Trophoblast cell (in vitro differentiated cells and primary cell): Measurements from ENCODE around the gene B3GAT2.
"Not testable (repeated sequence)": the region's sequence is repeated elsewhere in the genome, so short reads cannot be mapped to it uniquely, and the experiment has no call there.

Experiments used
- DNase-seq, 2 donors: peaks; one replicate each; pipeline ENCODE4 v3.0.0-alpha.2; 2016
- H2AFZ ChIP-seq: 2 replicates; pipeline ENCODE4 v1.6.1; 2013; ENCODE audit warnings: low read length, moderate library complexity, mild to moderate bottlenecking; ENCODE audit not compliant: insufficient read depth, poor library complexity
- H2AK5ac ChIP-seq: 2 replicates; pipeline ENCODE4 v1.6.1; 2013; ENCODE audit warnings: mild to moderate bottlenecking, low read length
- H2BK120ac ChIP-seq: 2 replicates; pipeline ENCODE4 v1.6.1; 2013; ENCODE audit warnings: low read length, mild to moderate bottlenecking, moderate library complexity; ENCODE audit not compliant: insufficient read depth, poor library complexity
- H2BK12ac ChIP-seq: 2 replicates; pipeline ENCODE4 v1.6.1; 2013; ENCODE audit warnings: mild to moderate bottlenecking, low read length, moderate library complexity
- H2BK5ac ChIP-seq: 2 replicates; pipeline ENCODE4 v1.6.1; 2013; ENCODE audit warnings: low read length, low read depth, moderate library complexity, mild to moderate bottlenecking; ENCODE audit not compliant: poor library complexity
- H3K14ac ChIP-seq: 2 replicates; pipeline ENCODE4 v1.6.1; 2013; ENCODE audit warnings: mild to moderate bottlenecking, low read length
- H3K18ac ChIP-seq: 2 replicates; pipeline ENCODE4 v1.6.1; 2013; ENCODE audit warnings: mild to moderate bottlenecking, low read length
- H3K23ac ChIP-seq: 2 replicates; pipeline ENCODE4 v1.6.1; 2013; ENCODE audit warnings: low read length
- H3K27ac ChIP-seq: 2 replicates; pipeline ENCODE4 v1.5.1; 2013; ENCODE audit warnings: low read depth, mild to moderate bottlenecking, inconsistent platforms, low read length, moderate library complexity
- H3K27me3 ChIP-seq: 2 replicates; pipeline ENCODE4 v1.6.1; 2013; ENCODE audit warnings: inconsistent platforms, mild to moderate bottlenecking, low read length, moderate library complexity; ENCODE audit not compliant: insufficient read depth
- H3K36me3 ChIP-seq, 2 experiments: 1 replicate in 1 of 2; 2 replicates in 1 of 2; pipeline ENCODE4 v1.6.1; 2013; ENCODE audit warnings: low read length in 2 of 2, mild to moderate bottlenecking in 2 of 2, moderate library complexity in 1 of 2; ENCODE audit not compliant: insufficient read depth in 2 of 2, control insufficient read depth in 1 of 2
- H3K4ac ChIP-seq: 2 replicates; pipeline ENCODE4 v1.6.1; 2013; ENCODE audit warnings: low read depth, mild to moderate bottlenecking, low read length, moderate library complexity
- H3K4me1 ChIP-seq, 2 experiments: 1 replicate in 1 of 2; 2 replicates in 1 of 2; pipeline ENCODE4 v1.6.1; 2013; ENCODE audit warnings: low read length in 2 of 2, mild to moderate bottlenecking in 2 of 2, moderate library complexity in 1 of 2; ENCODE audit not compliant: insufficient read depth in 2 of 2, control insufficient read depth in 1 of 2
- H3K4me2 ChIP-seq: 2 replicates; pipeline ENCODE4 v1.6.1; 2013; ENCODE audit warnings: inconsistent platforms, mild to moderate bottlenecking, low read length, moderate library complexity
- H3K4me3 ChIP-seq: 2 replicates; pipeline ENCODE4 v1.5.1; 2013; ENCODE audit warnings: mild to moderate bottlenecking, low read depth, low read length, inconsistent platforms
- H3K79me1 ChIP-seq: one replicate; pipeline ENCODE4 v1.6.1; 2013; ENCODE audit warnings: low read length
- H3K79me2 ChIP-seq: 2 replicates; pipeline ENCODE4 v1.6.1; 2013; ENCODE audit warnings: low read length, mild to moderate bottlenecking; ENCODE audit not compliant: control insufficient read depth, insufficient read depth, poor library complexity
- H3K9ac ChIP-seq: 2 replicates; pipeline ENCODE4 v1.6.1; 2013; ENCODE audit warnings: mild to moderate bottlenecking, low read length
- H3K9me3 ChIP-seq: 2 replicates; pipeline ENCODE4 v1.6.1; 2013; ENCODE audit warnings: low read depth, mild to moderate bottlenecking, control low read depth, inconsistent platforms, low read length; ENCODE audit not compliant: insufficient read depth
- H4K12ac ChIP-seq: 2 replicates; pipeline ENCODE4 v1.6.1; 2013; ENCODE audit warnings: low read depth, mild to moderate bottlenecking, low read length, moderate library complexity
- H4K8ac ChIP-seq: 2 replicates; pipeline ENCODE4 v1.6.1; 2013; ENCODE audit warnings: low read depth, mild to moderate bottlenecking, low read length, moderate library complexity
- H4K91ac ChIP-seq: one replicate; pipeline ENCODE4 v1.6.1; 2013; ENCODE audit warnings: low read depth, mild to moderate bottlenecking, low read length, moderate library complexity
- WGBS: extraction: QIAGEN DNeasy Blood & Tissue Kit; methylation state at CpG from one replicate; pipeline ENCODE4 v1.1.7; 2013; ENCODE audit warnings: missing lambda C conversion rate; ENCODE audit not compliant: insufficient read length, insufficient coverage; ENCODE audit errors: extremely low coverage; 5-methylcytosine and 5-hydroxymethylcytosine counted together

The B3GAT2 gene

DNA sequence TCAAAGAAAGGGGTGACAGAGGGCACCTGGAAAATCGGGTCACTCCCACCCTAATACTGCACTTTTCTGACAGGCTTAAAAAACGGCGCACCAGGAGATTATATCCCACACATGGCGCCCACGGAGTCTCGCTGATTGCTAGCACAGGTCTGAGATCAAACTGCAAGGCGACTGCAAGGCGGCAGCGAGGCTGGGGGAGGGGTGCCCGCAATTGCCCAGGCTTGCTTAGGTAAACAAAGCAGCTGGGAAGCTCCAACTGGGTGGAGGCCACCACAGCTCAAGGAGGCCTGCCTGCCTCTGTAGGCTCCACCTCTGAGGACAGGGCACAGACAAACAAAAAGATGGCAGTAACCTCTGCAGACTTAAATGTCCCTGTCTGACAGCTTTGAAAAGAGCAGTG lies 12.5 kb downstream of the B3GAT2 start:
- H3K9ac ChIP-seq, H3K4ac ChIP-seq, H3K79me2 ChIP-seq, H3K23ac ChIP-seq, H3K9me3 ChIP-seq, H3K18ac ChIP-seq, H2AK5ac ChIP-seq, H4K91ac ChIP-seq, H2BK12ac ChIP-seq, H3K14ac ChIP-seq, H3K36me3 ChIP-seq, H2BK5ac ChIP-seq, H2BK120ac ChIP-seq, H4K12ac ChIP-seq, H3K4me1 ChIP-seq, H3K27me3 ChIP-seq, H4K8ac ChIP-seq, H2AFZ ChIP-seq, H3K27ac ChIP-seq, H3K4me3 ChIP-seq, H3K4me2 ChIP-seq, H3K79me1 ChIP-seq, DNase-seq: not testable (repeated sequence)
- no CpG with 5 or more reads among the region's 10 CpGs for WGBS

DNA sequence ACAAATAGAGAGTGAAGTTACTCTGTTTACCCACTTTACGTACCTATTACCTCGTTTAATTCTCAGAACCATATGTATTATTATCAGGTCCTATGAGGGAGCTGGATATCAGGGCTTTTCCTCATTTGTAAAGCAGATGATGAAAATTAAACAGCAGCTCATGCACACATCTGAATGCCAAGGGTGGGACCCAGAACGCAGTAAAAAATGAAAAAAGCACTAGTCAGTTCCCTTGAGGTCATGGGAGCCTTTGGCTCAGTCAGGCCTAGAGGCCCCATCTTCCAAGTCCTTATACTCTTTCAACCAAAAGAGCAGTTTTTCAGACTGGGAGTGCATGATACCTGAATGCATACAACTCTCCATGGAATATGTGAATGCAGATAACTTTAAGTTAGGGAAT lies 23.0 kb downstream of the B3GAT2 start:
- H3K36me3 ChIP-seq: no peaks in the 10 kb centered on the region
- no peak overlapping the region for H4K91ac ChIP-seq
- H3K4me3 ChIP-seq: no peak overlapping the region
- no peak overlapping the region for H2BK12ac ChIP-seq
- H2AFZ ChIP-seq: no peak overlapping the region
- WGBS: no CpG with 5 or more reads among the region's 3 CpGs
- H3K27me3 ChIP-seq: no peaks in the 10 kb centered on the region
- H3K4me1 ChIP-seq: no peaks in the 10 kb centered on the region
- H3K27ac ChIP-seq: no peak overlapping the region
- no peak overlapping the region for H4K8ac ChIP-seq
- no peak overlapping the region for H2AK5ac ChIP-seq
- H3K9ac ChIP-seq: no peak overlapping the region
- H3K18ac ChIP-seq: no peak overlapping the region
- H2BK5ac ChIP-seq: no peak overlapping the region
- H3K9me3 ChIP-seq: no peaks in the 10 kb centered on the region
- no peak overlapping the region for H2BK120ac ChIP-seq
- H3K79me2 ChIP-seq: no peaks in the 10 kb centered on the region
- no peaks in the 10 kb centered on the region for H3K79me1 ChIP-seq
- H3K14ac ChIP-seq: no peak overlapping the region
- no peak overlapping the region for H3K23ac ChIP-seq
- DNase-seq: no peak
- no peak overlapping the region for H3K4me2 ChIP-seq
- H4K12ac ChIP-seq: no peak overlapping the region
- no peak overlapping the region for H3K4ac ChIP-seq

GRCh38 chr6:70905742-70906141 lies 51.1 kb downstream of the B3GAT2 start:
- Histone ChIP-seq H4K8ac (no peak overlapping the region), H3K23ac (no peak overlapping the region), H3K27me3 (no peaks in the 10 kb centered on the region), H2AK5ac (no peak overlapping the region), H3K14ac (no peak overlapping the region), H3K9me3 (peaks cover 2% of the 10 kb centered on the region), H3K9ac (no peak overlapping the region), H3K79me1 (no peaks in the 10 kb centered on the region), H3K4me1 (no peaks in the 10 kb centered on the region), H4K12ac (no peak overlapping the region), H2BK120ac (no peak overlapping the region), H3K4ac (no peak overlapping the region), H2AFZ (no peak overlapping the region), H2BK12ac (no peak overlapping the region), H4K91ac (no peak overlapping the region), H3K4me3 (no peak overlapping the region), H3K36me3 (no peaks in the 10 kb centered on the region), H3K18ac (no peak overlapping the region), H3K79me2 (no peaks in the 10 kb centered on the region), H3K27ac (no peak overlapping the region), H2BK5ac (no peak overlapping the region), H3K4me2 (no peak overlapping the region)
- no peak for DNase-seq
- WGBS: no CpG with 5 or more reads among the region's 1 CpG

DNA sequence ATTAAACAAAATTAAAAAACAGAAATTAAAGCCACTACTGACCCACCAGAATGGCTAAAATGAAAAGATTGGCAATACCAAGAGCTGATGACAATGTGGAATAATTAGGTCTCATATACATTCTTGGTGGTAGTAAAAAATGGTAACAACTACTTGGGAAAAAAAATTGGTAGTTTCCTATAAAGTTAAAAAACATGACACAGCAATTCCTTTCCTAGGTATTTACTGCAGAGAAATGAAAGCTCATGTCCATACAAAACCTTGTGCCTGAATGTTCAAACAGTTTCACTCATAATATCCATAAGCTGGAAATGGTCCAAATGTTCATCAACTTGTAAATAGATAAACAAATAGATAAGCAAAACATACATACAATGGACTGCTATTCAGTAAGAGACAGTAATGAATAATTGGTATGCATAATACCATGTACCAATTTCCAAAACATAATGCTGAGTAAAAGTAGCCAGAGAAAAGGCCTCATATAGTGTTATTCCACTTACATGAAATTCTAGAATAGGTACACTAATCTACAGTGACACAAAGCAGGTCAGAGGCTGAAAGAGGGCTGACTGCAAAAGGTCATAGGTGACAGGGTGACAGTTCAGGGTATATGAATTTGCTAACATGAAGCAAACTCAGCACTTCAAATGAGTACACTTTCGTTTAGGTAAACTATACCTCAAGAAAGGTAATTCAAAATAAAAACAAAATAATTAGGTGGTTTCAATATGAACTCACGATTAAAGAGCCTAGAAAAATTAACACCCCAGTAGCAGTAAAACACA lies 53.0 kb downstream of the B3GAT2 start:
- Histone ChIP-seq H4K12ac (no peak overlapping the region), H2BK120ac (no peak overlapping the region), H2BK5ac (no peak overlapping the region), H3K4ac (no peak overlapping the region), H3K4me2 (no peak overlapping the region), H3K4me3 (no peak overlapping the region), H2AK5ac (no peak overlapping the region), H3K4me1 (no peaks in the 10 kb centered on the region), H2AFZ (no peak overlapping the region), H3K79me2 (no peaks in the 10 kb centered on the region), H3K27me3 (no peaks in the 10 kb centered on the region), H4K8ac (no peak overlapping the region), H3K14ac (no peak overlapping the region), H2BK12ac (no peak overlapping the region), H4K91ac (no peak overlapping the region), H3K27ac (no peak overlapping the region), H3K23ac (no peak overlapping the region), H3K9me3 (peaks cover 2% of the 10 kb centered on the region), H3K36me3 (no peaks in the 10 kb centered on the region), H3K79me1 (no peaks in the 10 kb centered on the region), H3K9ac (no peak overlapping the region), H3K18ac (no peak overlapping the region)
- no CpG with 5 or more reads among the region's 2 CpGs for WGBS
- DNase-seq: no peak
